ENCODE measurements around the gene USP34.
"Not testable (repeated sequence)": the region's sequence is repeated elsewhere in the genome, so short reads cannot be mapped to it uniquely, and the experiment has no call there.

USP34 gene, protein sequence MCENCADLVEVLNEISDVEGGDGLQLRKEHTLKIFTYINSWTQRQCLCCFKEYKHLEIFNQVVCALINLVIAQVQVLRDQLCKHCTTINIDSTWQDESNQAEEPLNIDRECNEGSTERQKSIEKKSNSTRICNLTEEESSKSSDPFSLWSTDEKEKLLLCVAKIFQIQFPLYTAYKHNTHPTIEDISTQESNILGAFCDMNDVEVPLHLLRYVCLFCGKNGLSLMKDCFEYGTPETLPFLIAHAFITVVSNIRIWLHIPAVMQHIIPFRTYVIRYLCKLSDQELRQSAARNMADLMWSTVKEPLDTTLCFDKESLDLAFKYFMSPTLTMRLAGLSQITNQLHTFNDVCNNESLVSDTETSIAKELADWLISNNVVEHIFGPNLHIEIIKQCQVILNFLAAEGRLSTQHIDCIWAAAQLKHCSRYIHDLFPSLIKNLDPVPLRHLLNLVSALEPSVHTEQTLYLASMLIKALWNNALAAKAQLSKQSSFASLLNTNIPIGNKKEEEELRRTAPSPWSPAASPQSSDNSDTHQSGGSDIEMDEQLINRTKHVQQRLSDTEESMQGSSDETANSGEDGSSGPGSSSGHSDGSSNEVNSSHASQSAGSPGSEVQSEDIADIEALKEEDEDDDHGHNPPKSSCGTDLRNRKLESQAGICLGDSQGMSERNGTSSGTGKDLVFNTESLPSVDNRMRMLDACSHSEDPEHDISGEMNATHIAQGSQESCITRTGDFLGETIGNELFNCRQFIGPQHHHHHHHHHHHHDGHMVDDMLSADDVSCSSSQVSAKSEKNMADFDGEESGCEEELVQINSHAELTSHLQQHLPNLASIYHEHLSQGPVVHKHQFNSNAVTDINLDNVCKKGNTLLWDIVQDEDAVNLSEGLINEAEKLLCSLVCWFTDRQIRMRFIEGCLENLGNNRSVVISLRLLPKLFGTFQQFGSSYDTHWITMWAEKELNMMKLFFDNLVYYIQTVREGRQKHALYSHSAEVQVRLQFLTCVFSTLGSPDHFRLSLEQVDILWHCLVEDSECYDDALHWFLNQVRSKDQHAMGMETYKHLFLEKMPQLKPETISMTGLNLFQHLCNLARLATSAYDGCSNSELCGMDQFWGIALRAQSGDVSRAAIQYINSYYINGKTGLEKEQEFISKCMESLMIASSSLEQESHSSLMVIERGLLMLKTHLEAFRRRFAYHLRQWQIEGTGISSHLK (N-terminal part only)

DNA sequence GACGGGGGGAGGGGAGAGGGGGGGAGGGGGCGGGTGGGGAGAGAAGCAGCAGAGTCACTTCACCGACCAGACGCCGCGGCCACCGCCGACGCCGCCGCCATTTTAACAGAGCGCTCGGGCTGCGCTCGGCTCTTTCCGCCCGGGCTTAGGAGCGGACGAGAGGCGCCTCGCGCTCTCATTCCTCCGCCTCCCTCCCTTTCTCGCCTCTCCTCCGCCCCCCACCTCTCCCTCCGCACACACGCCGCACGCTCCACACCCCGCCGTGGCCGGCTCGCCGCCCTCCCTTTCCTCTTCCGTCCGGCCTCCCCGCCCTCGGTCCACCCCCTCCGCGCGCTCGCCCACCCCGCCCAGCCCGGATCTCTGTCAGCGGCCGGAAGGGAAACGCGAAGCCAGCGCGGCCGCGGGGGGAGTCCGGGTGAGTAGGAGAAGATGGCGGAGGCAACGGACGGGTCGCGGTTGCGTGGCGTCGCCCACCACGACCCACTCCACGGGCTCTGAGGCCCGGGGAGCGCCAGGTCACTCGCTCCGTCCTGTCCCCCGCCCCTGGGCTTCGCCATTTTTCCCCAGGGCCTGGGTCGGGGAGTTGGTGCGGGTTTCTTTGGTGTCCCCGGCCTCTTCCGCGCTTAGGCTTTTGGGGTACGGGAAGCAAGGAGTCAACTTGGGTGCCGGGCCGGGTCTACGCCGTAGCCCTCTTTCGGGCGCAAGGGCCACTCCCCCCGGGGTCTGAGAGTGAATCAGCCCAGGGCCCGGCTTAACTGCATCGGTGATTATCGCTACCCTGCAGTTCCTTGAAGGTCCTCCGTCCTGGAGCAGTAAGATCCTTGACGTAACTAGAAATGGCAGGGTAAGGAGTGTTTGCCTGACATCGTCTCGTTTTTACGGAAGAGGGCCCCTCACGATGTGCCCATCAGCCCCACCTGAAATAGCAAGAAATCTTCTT is at the start of gene USP34:
TSS of gene USP34 (minus strand) at position 123 of the 940 bp plus-strand sequence. CDS start 395 bp downstream, outside the sequence.
- intact Hi-C loops (cut with micrococcal nuclease): loop anchor here (2.0 to 5.0 kb wide), 3 partner anchors 44 to 404 kb away; partner anchors contain the start of genes SANBR and XPO1
- Mint-ChIP-seq H3K27me3 (no peaks in the 10 kb centered on the region), H3K9me3 (no peaks in the 10 kb centered on the region), H3K4me1 (ENCODE audit: low read depth) (peaks cover 20% of the 10 kb centered on the region), H3K27ac (peak within 1 kb of the TSS; percentile 99), H3K36me3 (ENCODE audit: low read depth) (peaks cover 41% of the 10 kb centered on the region), H3K4me3 (peak within 1 kb of the TSS; percentile 92)

DNA sequence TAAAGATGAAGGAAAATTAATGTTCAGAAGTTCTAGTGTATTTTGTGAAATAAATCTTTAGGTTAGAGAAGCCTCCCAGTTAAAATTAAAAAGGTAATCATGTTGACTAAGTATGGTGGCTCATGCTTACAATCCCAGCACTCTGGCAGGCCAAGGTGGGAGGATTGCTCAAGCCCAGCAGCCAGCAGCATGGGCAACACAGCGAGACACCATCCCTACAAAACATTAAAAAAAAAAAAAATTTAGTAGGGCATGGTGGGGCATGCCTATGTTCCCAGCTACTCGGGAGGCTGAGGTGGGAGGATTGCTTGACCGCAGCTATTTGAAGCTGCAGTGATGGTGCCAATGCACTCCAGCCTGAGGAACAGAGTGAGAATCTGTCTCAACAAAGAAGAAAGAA is 49.4 kb upstream of the USP34 start:
- Mint-ChIP-seq H3K4me3 (no peak overlapping the region), H3K4me1 (ENCODE audit: low read depth) (peaks cover 5% of the 10 kb centered on the region), H3K9me3 (no peaks in the 10 kb centered on the region), H3K27ac (no peak overlapping the region), H3K27me3 (no peaks in the 10 kb centered on the region), H3K36me3 (ENCODE audit: low read depth) (peaks cover 88% of the 10 kb centered on the region)
- intact Hi-C loops (cut with micrococcal nuclease): no loop called here

DNA sequence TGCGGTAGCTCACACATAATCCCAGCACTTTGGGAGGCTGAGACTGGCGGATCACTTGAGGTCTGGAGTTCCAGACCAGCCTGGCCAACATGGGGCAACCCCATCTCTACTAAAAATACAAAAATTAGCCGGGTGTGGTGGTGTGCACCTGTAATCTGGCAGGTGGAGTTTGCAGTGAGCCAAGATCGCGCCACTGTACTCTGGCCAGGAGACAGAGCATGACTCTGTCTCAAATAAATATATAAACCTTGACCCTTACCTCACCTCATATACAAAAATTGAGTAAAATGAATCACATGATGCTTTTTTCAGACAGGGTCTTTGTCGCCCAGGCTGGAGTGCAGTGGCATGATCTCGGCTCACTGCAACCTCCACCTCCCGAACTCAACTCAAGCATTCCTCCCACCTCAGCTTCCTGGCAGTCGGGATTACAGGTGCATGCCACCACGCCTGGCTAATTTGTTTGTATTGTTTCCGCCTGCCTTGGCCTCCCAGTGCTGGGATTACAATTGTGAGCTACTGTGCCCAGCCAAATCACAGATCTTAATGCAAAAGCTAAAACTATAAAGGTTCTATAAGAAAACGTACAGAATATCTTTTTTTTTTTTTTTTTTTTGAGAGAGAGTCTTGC is 42.0 kb upstream of the USP34 start:
- intact Hi-C loops (cut with micrococcal nuclease): no loop called here
- Mint-ChIP-seq H3K36me3 (ENCODE audit: low read depth) (peaks cover 97% of the 10 kb centered on the region), H3K27ac (no peak overlapping the region)

DNA sequence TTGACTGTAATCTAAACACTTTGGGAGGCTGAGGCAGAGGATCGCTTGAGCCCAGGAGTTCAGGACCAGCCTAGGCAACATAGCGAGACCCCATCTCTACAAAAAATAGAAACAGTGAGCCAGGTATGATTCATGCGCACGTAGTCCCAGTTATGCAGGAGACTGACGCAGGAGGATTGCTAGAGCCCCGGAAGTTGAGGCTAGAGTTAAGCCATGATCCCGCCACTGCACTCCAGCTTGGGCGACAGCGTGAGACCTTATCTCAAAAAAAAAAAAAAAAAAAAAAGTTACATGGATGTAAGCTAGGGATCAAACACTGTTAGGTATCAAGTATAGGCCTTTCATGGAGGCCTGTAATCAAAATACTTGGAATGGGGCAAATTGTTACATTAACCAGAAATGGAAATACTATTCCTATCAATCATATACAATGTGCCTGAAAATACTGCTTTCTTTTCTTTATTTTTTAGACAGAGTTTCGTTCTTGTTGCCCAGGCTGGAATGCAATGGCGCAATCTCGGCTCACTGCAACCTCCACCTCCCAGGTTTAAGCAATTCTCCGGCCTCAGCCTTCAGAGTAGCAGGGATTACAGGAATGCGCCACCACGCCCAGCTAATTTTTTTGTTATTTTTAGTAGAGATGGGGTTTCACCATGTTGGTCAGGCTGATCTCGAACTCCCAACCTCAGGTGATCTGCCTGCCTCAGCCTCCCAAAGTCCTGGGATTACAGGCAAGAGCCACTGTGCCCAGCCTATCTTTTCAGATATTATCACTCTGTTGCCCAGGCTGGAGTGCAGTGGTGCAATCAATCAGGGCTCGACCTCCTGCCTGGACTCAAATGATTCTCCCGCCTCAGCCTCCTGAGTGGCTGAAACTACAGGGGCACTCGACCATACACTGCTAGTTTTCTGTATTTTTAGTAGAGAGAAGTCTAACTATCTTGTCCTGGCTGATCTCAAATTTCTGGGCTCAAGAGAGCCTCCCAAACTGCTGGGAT is 40.1 kb upstream of the USP34 start:
- H3K27ac Mint-ChIP-seq: no peak overlapping the region

More for the DNA sequence above, 42.0 kb upstream of the USP34 start:
- peaks cover 3% of the 10 kb centered on the region for H3K4me1 Mint-ChIP-seq (ENCODE audit: low read depth)
- H3K9me3 Mint-ChIP-seq: no peaks in the 10 kb centered on the region
- H3K4me3 Mint-ChIP-seq: no peak overlapping the region
- no peaks in the 10 kb centered on the region for H3K27me3 Mint-ChIP-seq

DNA sequence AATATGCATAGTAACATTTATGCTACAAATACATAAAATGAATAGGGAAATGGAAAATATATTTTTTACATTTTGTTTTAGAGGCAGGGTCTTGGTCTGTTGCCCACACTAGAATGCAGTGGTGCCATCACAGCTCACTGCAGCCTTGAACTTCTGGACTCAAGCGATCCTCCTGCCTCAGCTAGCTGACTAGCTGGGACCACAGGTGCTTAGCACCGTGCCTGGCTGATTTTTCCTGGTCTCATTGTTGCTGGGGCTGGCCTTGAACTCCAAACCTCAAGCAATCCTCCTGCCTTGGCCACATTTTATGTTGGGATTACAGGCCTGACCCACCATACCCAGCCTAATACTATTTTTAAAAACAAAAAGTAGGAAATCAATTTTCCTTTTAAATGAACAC is 34.1 kb upstream of the USP34 start:
- intact Hi-C loops (cut with micrococcal nuclease): no loop called here
- H3K27me3 Mint-ChIP-seq: no peaks in the 10 kb centered on the region
- H3K27ac Mint-ChIP-seq: no peak overlapping the region

More for the DNA sequence above, 40.1 kb upstream of the USP34 start:
- H3K27me3 Mint-ChIP-seq: no peaks in the 10 kb centered on the region
- intact Hi-C loops (cut with micrococcal nuclease): no loop called here
- no peaks in the 10 kb centered on the region for H3K9me3 Mint-ChIP-seq
- H3K4me3 Mint-ChIP-seq: no peak overlapping the region
- peaks cover 9% of the 10 kb centered on the region for H3K4me1 Mint-ChIP-seq (ENCODE audit: low read depth)
- H3K36me3 Mint-ChIP-seq (ENCODE audit: low read depth): peaks cover 99% of the 10 kb centered on the region

DNA sequence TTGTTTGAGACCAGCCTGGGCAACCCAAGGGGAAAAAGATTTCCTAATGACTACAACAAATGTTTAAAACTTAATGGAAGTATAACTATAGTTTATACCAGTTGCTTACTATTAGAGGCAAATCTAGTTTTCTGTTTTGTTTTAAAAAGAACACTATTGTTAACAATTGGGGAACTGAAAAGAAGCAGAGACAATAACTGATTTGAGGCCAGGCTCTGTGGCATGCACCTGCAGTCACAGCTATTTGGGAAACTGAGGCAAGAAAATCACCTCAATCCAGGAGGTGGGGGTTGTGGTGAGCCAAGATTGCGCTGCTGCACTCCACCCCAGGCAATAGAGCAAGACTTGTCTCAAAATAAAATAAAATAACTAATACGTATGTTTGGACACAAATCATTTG is 28.2 kb upstream of the USP34 start:
- no peaks in the 10 kb centered on the region for H3K4me1 Mint-ChIP-seq (ENCODE audit: low read depth)
- no peak overlapping the region for H3K27ac Mint-ChIP-seq
- H3K36me3 Mint-ChIP-seq (ENCODE audit: low read depth): peaks cover 91% of the 10 kb centered on the region
- H3K27me3 Mint-ChIP-seq: no peaks in the 10 kb centered on the region
- intact Hi-C loops (cut with micrococcal nuclease): loop anchor here (10.0 kb wide), 1 partner anchor 294 kb away; no protein-coding TSS in a partner anchor
- no peak overlapping the region for H3K4me3 Mint-ChIP-seq
- H3K9me3 Mint-ChIP-seq: no peaks in the 10 kb centered on the region

More for the DNA sequence above, 34.1 kb upstream of the USP34 start:
- H3K4me1 Mint-ChIP-seq (ENCODE audit: low read depth): peaks cover 9% of the 10 kb centered on the region
- no peaks in the 10 kb centered on the region for H3K9me3 Mint-ChIP-seq
- no peak overlapping the region for H3K4me3 Mint-ChIP-seq
- H3K36me3 Mint-ChIP-seq (ENCODE audit: low read depth): peaks cover 92% of the 10 kb centered on the region

DNA sequence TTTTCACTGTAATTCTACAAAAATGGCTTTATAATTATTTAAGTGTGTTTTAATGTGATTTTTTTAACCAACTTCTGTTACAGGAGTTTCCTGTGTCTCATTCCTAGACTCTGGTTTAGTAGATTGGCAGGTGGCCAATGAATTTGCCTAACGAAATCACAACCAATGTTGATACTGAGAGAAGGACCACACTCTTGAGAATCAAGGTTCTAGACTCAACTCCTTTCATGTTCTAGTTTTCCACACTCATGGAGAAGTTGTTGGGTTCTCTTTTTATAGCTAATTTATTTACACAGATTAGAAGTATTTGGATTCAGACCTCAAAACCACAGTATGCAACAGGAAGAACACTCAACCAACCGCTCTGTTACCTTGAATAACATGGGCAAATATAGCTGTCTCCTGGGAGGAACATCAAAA is 22.6 kb upstream of the USP34 start:
- intact Hi-C loops (cut with micrococcal nuclease): loop anchor here (10.0 kb wide), 1 partner anchor 289 kb away; no protein-coding TSS in a partner anchor
- no peaks in the 10 kb centered on the region for H3K9me3 Mint-ChIP-seq

DNA sequence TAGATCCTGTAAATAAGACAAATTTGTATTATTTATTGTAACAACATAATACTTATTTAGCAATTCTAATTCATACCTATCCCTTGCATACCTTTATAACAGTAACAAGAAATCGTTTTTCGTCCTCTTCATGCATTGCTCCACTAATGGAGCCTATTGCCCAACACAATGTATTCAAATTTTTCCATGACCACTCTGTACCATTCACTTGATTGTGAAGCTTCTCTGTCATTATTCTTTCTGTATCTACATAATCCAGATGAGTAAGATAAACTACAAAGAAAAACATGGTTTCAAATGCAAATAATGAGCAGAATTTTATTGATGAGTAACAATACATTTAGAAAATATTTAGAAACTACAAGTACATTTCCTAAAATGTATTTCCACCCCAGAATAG is 21.6 kb upstream of the USP34 start:
- Mint-ChIP-seq H3K9me3 (no peaks in the 10 kb centered on the region), H3K27me3 (no peaks in the 10 kb centered on the region), H3K4me1 (ENCODE audit: low read depth) (no peaks in the 10 kb centered on the region), H3K36me3 (ENCODE audit: low read depth) (peaks cover 95% of the 10 kb centered on the region), H3K27ac (no peak overlapping the region), H3K4me3 (no peak overlapping the region)
- intact Hi-C loops (cut with micrococcal nuclease): loop anchor here (10.0 kb wide), 1 partner anchor 288 kb away; no protein-coding TSS in a partner anchor

More for the DNA sequence above, 22.6 kb upstream of the USP34 start:
- peaks cover 95% of the 10 kb centered on the region for H3K36me3 Mint-ChIP-seq (ENCODE audit: low read depth)
- H3K27ac Mint-ChIP-seq: no peak overlapping the region
- no peaks in the 10 kb centered on the region for H3K27me3 Mint-ChIP-seq
- H3K4me3 Mint-ChIP-seq: no peak overlapping the region
- H3K4me1 Mint-ChIP-seq (ENCODE audit: low read depth): no peaks in the 10 kb centered on the region

DNA sequence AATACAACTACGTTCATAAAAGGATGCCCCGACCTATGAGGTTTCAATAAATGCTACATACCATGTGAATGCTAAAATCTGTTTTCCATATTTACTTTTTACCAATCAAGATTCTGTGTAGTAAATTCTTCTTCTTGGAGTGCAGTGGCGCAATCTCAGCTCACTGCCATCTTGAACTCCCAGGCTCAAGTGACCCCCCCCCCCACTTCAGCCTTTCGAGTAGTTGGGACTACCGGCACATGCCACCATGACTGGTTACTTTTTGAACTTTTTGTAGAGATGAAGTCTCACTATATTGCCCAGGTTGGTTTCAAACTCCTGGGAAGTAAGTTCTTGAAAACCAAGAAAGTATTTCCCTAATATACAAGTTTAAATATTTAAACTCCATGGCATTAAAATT is 14.4 kb upstream of the USP34 start:
- H3K27ac Mint-ChIP-seq: no peak overlapping the region
- H3K27me3 Mint-ChIP-seq: no peaks in the 10 kb centered on the region
- intact Hi-C loops (cut with micrococcal nuclease): no loop called here
- H3K36me3 Mint-ChIP-seq (ENCODE audit: low read depth): peaks cover 96% of the 10 kb centered on the region
- H3K9me3 Mint-ChIP-seq: no peaks in the 10 kb centered on the region
- no peak overlapping the region for H3K4me3 Mint-ChIP-seq
- H3K4me1 Mint-ChIP-seq (ENCODE audit: low read depth): no peaks in the 10 kb centered on the region

DNA sequence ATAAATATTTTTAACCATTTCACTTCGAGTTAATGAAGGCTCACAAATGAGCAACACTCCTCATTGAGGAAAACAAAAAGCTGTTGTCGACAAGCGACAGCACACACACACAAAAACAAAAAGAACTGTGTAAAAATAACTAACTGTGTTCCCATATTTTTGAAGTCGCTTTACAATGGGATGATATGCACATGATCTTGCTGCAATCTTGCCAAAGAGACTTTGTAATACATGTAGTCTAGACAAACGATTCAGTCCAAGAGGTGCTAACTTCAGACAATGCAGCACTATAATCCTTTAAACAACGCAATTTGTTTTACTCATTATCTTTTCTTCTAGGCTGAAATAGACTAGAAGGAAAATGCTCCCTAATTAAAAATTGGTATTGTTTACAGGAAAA is 7.2 kb upstream of the USP34 start:
- no peaks in the 10 kb centered on the region for H3K4me1 Mint-ChIP-seq (ENCODE audit: low read depth)
- intact Hi-C loops (cut with micrococcal nuclease): no loop called here
- no peak overlapping the region for H3K4me3 Mint-ChIP-seq
- no peak overlapping the region for H3K27ac Mint-ChIP-seq
- peaks cover 65% of the 10 kb centered on the region for H3K36me3 Mint-ChIP-seq (ENCODE audit: low read depth)
- H3K27me3 Mint-ChIP-seq: no peaks in the 10 kb centered on the region
- no peaks in the 10 kb centered on the region for H3K9me3 Mint-ChIP-seq

DNA sequence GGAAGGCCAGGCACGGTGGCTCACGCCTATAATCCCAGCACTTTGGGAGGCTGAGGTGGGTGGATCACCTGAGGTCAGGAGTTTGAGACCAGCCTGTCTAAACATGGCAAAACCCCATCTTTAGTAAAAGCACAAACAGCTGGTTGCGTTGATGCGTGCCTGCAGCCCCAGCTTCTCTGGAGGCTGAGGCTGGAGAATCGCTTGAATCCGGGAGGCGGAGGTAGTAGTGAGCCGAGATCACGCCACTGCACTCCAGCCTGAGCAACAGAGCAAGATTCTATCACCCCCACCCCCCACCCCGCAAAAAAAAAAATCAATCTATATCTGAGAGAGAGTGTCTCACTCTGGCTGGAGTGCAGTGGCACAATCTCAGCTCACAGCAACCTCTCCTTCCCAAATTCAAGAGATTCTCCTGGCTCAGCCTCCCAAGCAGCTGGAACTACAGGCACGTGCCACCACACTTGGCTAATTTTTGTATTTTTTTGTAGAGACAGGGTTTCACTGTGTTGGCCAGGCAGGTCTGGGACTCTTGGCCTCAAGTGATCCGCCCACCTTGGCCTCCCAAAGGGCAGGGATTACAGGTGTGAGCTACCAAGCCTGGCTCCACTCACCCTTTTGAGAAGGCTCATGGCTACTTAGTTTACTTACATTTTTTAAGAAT is 6.2 kb upstream of the USP34 start:
- H3K27ac Mint-ChIP-seq, H3K27me3 Mint-ChIP-seq: not testable (repeated sequence)

More for the DNA sequence above, 6.2 kb upstream of the USP34 start:
- H3K4me3 Mint-ChIP-seq; H3K9me3 Mint-ChIP-seq; H3K4me1 Mint-ChIP-seq (ENCODE audit: low read depth); intact Hi-C loops (cut with micrococcal nuclease): not testable (repeated sequence)
- H3K36me3 Mint-ChIP-seq (ENCODE audit: low read depth): peaks cover 55% of the 10 kb centered on the region
